ENCODE measurements around the gene COL16A1. TPM values are rescaled to one million over a fixed set of nuclear protein-coding genes. Genes with fewer than 3 reads are reported as not detected.

Gene COL16A1
- 10 to 100 TPM; 12.2 to 25.2 TPM for polyA plus RNA-seq

DNA sequence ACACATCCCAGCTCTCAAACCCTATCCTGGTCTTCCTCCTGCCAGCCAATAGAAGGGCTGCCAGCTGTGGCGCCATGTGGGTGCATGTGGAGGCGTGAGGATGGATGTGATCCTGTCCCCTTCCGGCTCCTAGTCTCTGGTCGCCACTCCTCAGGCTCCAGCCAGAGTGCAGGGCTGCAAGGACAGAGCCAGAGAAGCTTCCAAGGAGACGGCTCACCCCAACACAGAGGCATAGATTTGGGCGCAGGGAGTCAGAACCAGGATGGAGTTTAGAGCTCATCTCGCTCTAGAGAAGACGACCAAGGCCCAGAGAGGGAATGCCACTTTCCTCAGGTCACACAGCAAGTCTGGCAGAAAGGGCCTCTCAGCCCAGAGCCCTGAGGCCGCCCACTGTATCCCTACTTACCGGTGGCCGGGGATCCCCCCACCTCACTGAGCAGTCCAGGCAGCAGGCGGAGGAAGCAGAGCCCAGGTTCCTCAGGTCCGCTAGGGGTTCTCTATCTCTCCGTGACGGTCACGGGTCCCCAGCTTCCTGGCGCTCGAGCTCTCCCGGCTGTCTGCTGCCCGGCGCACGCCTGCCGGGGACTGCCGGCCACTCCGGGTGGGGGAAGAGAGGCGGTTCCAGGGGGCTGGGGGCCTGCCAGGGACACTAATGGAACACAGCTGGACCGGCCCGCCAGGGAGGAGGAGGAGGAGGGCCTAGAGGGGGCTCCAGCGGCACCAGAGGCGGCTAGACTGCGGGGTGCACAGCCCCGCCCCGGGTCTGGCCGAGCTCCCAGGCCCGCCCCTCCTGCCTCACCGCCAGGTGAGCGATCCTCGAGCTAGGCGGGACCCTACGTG, at the start of gene COL16A1:
COL16A1 (minus strand) TSS at position 587 of the 840 bp plus-strand sequence. CDS start 1,824 bp downstream, outside the sequence.
- H3K4me1 ChIP-seq (ENCODE audit: control insufficient read depth in 2 of 2, insufficient read depth in 2 of 2, low read length in 1 of 2), result peaks cover 6 to 34% of the 10 kb centered on the region in 2 donors
- no peaks in the 10 kb centered on the region for H3K9me3 ChIP-seq (ENCODE audit: control insufficient read depth in 2 of 2, insufficient read depth in 1 of 2, low read depth in 1 of 2, low read length in 1 of 2)
- H3K4me3 ChIP-seq (ENCODE audit: low read depth in 1 of 2, low read length in 2 of 2), result peak within 1 kb of the TSS in 1 of 2 donors; percentile 28
- 9 to 17% methylated on average over 38 to 40 of the region's 40 CpGs for WGBS, 2 donors
- H3K27me3 ChIP-seq (ENCODE audit: control insufficient read depth in 1 of 2, insufficient read depth in 2 of 2, low read length in 2 of 2), result no peaks in the 10 kb centered on the region
- H3K36me3 ChIP-seq (ENCODE audit: control insufficient read depth in 2 of 2, insufficient read depth in 2 of 2, low read length in 1 of 2), result no peaks in the 10 kb centered on the region
- H3K27ac ChIP-seq (ENCODE audit: low read depth in 2 of 2, low read length in 1 of 2), result peak within 1 kb of the TSS; percentile 68 to 72

DNA sequence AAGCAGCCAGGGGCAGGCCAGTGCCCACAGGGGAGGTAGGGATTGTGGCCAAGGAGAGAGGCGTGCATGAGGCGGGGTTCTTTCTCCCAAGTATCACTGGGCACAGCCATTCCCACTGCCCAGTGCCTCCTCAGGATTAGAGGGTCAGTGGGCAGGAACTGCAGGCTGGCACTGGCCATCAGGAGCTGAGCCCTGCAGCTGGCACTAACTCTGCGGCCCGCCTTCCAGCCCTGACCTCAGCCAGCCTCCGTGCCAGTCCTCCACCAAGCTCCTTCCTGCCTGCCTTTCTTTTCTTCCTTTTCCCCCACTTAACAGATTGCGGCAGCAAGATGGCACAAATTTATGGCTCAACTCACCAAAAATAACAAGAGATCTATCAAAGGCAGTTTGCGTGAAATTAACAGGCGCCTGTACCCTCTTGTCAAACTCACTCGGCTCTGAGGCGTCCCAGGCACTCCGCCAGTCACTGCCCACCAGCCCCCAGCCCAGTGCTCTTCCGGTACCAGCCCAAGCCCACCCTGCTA, 49.2 kb upstream of the COL16A1 start:
- no peak overlapping the region for H3K4me3 ChIP-seq (ENCODE audit: low read depth in 1 of 2, low read length in 2 of 2)
- no peak overlapping the region for H3K27ac ChIP-seq (ENCODE audit: low read depth in 2 of 2, low read length in 1 of 2)
- no peaks in the 10 kb centered on the region for H3K27me3 ChIP-seq (ENCODE audit: control insufficient read depth in 1 of 2, insufficient read depth in 2 of 2, low read length in 2 of 2)
- H3K36me3 ChIP-seq (ENCODE audit: control insufficient read depth in 2 of 2, insufficient read depth in 2 of 2, low read length in 1 of 2), result no peaks in the 10 kb centered on the region
- no peaks in the 10 kb centered on the region for H3K4me1 ChIP-seq (ENCODE audit: control insufficient read depth in 2 of 2, insufficient read depth in 2 of 2, low read length in 1 of 2)
- WGBS, 2 donors, result 80 to 82% methylated on average over 12 of the region's 12 CpGs
- H3K9me3 ChIP-seq (ENCODE audit: control insufficient read depth in 2 of 2, insufficient read depth in 1 of 2, low read depth in 1 of 2, low read length in 1 of 2), result no peaks in the 10 kb centered on the region

DNA sequence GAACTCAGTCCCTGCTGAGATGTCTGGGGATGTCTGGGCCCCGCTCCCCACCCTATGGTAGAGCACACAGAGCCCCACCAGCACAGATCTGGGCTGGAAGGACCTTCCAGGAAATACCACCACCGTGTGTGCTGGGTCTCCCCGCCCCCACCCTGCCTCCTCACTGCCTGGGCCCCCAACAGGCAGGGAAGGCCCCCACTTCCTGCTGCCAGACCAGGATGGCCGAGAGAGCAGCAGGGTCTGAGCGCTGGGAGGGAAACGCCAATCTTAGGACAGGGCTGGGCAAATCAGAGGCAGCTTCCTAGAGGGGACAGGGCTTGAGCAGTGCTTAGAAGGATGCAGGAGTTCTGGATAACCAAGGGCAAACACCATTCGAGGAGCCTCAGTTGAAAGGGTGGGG, 48.4 kb upstream of the COL16A1 start:
- WGBS, 2 donors, result 62 to 72% methylated on average over 7 of the region's 7 CpGs
- H3K4me1 ChIP-seq (ENCODE audit: control insufficient read depth in 2 of 2, insufficient read depth in 2 of 2, low read length in 1 of 2), result no peaks in the 10 kb centered on the region
- no peak overlapping the region for H3K27ac ChIP-seq (ENCODE audit: low read depth in 2 of 2, low read length in 1 of 2)
- no peaks in the 10 kb centered on the region for H3K9me3 ChIP-seq (ENCODE audit: control insufficient read depth in 2 of 2, insufficient read depth in 1 of 2, low read depth in 1 of 2, low read length in 1 of 2)
- no peaks in the 10 kb centered on the region for H3K36me3 ChIP-seq (ENCODE audit: control insufficient read depth in 2 of 2, insufficient read depth in 2 of 2, low read length in 1 of 2)
- H3K27me3 ChIP-seq (ENCODE audit: control insufficient read depth in 1 of 2, insufficient read depth in 2 of 2, low read length in 2 of 2), result no peaks in the 10 kb centered on the region
- H3K4me3 ChIP-seq (ENCODE audit: low read depth in 1 of 2, low read length in 2 of 2), result no peak overlapping the region

DNA sequence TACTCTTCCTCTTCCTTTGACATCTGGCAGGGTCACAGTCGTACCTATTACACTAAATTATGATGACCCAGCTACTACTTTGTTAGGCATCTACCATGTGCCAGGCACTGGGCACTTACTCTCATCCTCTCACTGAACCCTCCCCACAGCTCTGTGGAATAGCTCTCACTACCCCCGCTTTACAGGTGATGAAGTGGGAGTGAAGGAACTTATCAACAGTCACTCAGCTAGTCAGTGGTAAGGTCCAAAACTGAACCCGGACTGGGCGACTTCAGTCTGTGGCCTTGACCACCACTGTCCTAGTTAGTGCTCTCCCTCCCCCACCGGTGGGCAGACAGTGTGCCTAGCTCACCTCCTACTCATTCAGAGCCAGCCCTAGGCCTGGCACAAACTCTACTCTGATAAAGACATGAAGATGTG, 48.0 kb upstream of the COL16A1 start:
- H3K27ac ChIP-seq (ENCODE audit: low read depth in 2 of 2, low read length in 1 of 2), result no peak overlapping the region
- no peaks in the 10 kb centered on the region for H3K9me3 ChIP-seq (ENCODE audit: control insufficient read depth in 2 of 2, insufficient read depth in 1 of 2, low read depth in 1 of 2, low read length in 1 of 2)
- WGBS, 2 donors, result 77 to 82% methylated on average over 5 of the region's 5 CpGs
- H3K27me3 ChIP-seq (ENCODE audit: control insufficient read depth in 1 of 2, insufficient read depth in 2 of 2, low read length in 2 of 2), result no peaks in the 10 kb centered on the region
- H3K4me1 ChIP-seq (ENCODE audit: control insufficient read depth in 2 of 2, insufficient read depth in 2 of 2, low read length in 1 of 2), result no peaks in the 10 kb centered on the region
- H3K4me3 ChIP-seq (ENCODE audit: low read depth in 1 of 2, low read length in 2 of 2), result no peak overlapping the region
- no peaks in the 10 kb centered on the region for H3K36me3 ChIP-seq (ENCODE audit: control insufficient read depth in 2 of 2, insufficient read depth in 2 of 2, low read length in 1 of 2)

GRCh38 chr1:31750858-31751510, 47.2 kb upstream of the COL16A1 start:
- H3K36me3 ChIP-seq (ENCODE audit: control insufficient read depth in 2 of 2, insufficient read depth in 2 of 2, low read length in 1 of 2), result no peaks in the 10 kb centered on the region
- no peak overlapping the region for H3K27ac ChIP-seq (ENCODE audit: low read depth in 2 of 2, low read length in 1 of 2)
- H3K4me3 ChIP-seq (ENCODE audit: low read depth in 1 of 2, low read length in 2 of 2), result no peak overlapping the region
- 51 to 53% methylated on average over 11 of the region's 11 CpGs for WGBS, 2 donors
- H3K9me3 ChIP-seq (ENCODE audit: control insufficient read depth in 2 of 2, insufficient read depth in 1 of 2, low read depth in 1 of 2, low read length in 1 of 2), result no peaks in the 10 kb centered on the region
- H3K4me1 ChIP-seq (ENCODE audit: control insufficient read depth in 2 of 2, insufficient read depth in 2 of 2, low read length in 1 of 2), result no peaks in the 10 kb centered on the region
- H3K27me3 ChIP-seq (ENCODE audit: control insufficient read depth in 1 of 2, insufficient read depth in 2 of 2, low read length in 2 of 2), result no peaks in the 10 kb centered on the region

DNA sequence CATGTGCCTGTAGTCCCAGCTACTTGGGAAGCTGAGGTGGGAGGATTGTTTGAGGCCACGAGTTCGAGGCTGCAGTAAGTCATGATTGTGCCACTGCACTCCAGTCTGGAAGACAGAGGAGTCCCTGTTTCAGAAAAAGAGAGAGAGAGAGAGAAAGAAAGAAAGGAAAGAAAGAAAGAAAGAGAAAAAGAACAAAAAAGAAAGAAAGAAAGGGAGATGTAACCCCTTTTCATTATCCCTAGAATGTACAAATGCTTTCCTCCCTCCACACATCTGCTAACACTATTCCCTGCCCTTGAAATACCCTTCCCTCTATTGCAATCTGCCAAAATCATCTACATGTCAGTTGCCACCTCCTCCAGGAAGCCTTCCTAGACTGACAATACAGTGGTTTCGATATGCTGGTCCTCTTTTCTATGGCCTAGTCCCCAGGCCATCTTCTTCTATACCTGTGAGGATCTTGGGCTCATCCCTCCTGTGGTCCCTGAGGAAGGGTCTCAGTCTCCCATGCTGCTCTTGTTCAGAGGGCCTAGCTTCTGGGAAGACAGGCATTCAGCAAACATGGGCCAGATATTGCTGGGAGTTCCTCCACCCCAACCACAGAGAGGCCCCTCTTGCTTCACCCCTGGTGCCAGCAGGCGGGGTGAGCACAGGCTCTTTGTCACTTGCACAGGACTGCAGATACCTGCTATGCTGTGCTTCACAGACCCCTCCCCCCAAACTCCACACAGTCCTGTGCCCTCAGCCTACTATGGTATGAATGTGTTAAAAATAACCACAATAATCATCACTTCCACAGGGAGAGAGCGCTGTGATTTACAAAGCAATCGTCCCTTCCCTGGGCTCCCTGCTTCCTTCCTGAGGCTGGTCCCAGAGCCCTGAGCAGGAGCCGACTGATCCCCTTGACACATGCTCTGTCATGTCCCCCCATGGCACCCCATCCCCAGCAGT, 46.2 kb upstream of the COL16A1 start:
- Histone ChIP-seq H3K36me3 (ENCODE audit: control insufficient read depth in 2 of 2, insufficient read depth in 2 of 2, low read length in 1 of 2) (no peaks in the 10 kb centered on the region), H3K4me3 (ENCODE audit: low read depth in 1 of 2, low read length in 2 of 2) (no peak overlapping the region), H3K4me1 (ENCODE audit: control insufficient read depth in 2 of 2, insufficient read depth in 2 of 2, low read length in 1 of 2) (no peaks in the 10 kb centered on the region), H3K9me3 (ENCODE audit: control insufficient read depth in 2 of 2, insufficient read depth in 1 of 2, low read depth in 1 of 2, low read length in 1 of 2) (no peaks in the 10 kb centered on the region), H3K27ac (ENCODE audit: low read depth in 2 of 2, low read length in 1 of 2) (no peak overlapping the region), H3K27me3 (ENCODE audit: control insufficient read depth in 1 of 2, insufficient read depth in 2 of 2, low read length in 2 of 2) (no peaks in the 10 kb centered on the region)
- WGBS, 2 donors, result 80 to 86% methylated on average over 7 of the region's 7 CpGs

DNA sequence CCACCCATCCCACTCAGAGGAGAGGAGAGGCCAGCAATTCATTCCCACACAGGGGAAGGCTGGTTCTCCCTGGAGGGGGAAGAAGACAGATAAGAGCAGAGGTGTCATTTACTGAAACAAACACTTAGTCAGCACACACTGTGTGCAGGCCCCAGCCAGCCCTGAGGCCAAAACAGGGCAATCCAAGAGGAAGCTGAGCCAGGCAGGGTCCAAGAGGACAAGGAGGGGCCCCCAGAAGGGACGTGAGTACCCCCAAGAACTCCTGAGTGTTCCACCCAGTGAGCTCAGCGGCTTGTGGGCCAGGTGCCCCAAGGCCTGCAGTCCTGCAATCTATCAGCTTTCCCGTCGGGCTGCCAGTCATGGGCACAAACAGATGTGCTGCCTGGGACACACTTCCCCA, 44.5 kb upstream of the COL16A1 start:
- Histone ChIP-seq H3K9me3 (ENCODE audit: control insufficient read depth in 2 of 2, insufficient read depth in 1 of 2, low read depth in 1 of 2, low read length in 1 of 2) (no peaks in the 10 kb centered on the region), H3K4me1 (ENCODE audit: control insufficient read depth in 2 of 2, insufficient read depth in 2 of 2, low read length in 1 of 2) (no peaks in the 10 kb centered on the region), H3K27ac (ENCODE audit: low read depth in 2 of 2, low read length in 1 of 2) (no peak overlapping the region), H3K27me3 (ENCODE audit: control insufficient read depth in 1 of 2, insufficient read depth in 2 of 2, low read length in 2 of 2) (no peaks in the 10 kb centered on the region), H3K36me3 (ENCODE audit: control insufficient read depth in 2 of 2, insufficient read depth in 2 of 2, low read length in 1 of 2) (no peaks in the 10 kb centered on the region), H3K4me3 (ENCODE audit: low read depth in 1 of 2, low read length in 2 of 2) (no peak overlapping the region)
- 60 to 81% methylated on average over 4 of the region's 4 CpGs for WGBS, 2 donors

DNA sequence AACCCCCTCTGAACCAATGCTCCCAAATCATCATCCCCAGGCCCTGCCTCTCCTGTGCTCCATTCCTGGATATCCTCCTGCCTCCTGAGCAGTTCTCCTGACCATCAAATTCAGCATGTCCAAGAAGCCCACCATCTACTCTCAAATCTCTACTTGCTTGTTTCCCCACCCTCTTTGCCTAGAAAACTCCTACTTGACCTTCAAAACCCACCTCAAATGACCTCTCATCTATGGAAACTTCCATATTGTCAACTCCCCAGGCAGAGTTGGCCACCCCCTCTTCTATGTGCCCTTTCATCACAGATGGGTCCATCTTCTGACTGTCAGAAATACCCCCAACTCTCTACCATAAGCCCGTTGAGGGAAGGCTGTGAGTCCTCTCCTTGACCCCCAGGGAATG, 43.5 kb upstream of the COL16A1 start:
- Histone ChIP-seq H3K27me3 (ENCODE audit: control insufficient read depth in 1 of 2, insufficient read depth in 2 of 2, low read length in 2 of 2) (no peaks in the 10 kb centered on the region), H3K27ac (ENCODE audit: low read depth in 2 of 2, low read length in 1 of 2) (no peak overlapping the region), H3K4me1 (ENCODE audit: control insufficient read depth in 2 of 2, insufficient read depth in 2 of 2, low read length in 1 of 2) (no peaks in the 10 kb centered on the region), H3K4me3 (ENCODE audit: low read depth in 1 of 2, low read length in 2 of 2) (no peak overlapping the region), H3K9me3 (ENCODE audit: control insufficient read depth in 2 of 2, insufficient read depth in 1 of 2, low read depth in 1 of 2, low read length in 1 of 2) (no peaks in the 10 kb centered on the region), H3K36me3 (ENCODE audit: control insufficient read depth in 2 of 2, insufficient read depth in 2 of 2, low read length in 1 of 2) (no peaks in the 10 kb centered on the region)
- 76 to 86% methylated on average over 1 of the region's 1 CpG for WGBS, 2 donors

- Histone ChIP-seq H3K27ac (ENCODE audit: low read depth in 2 of 2, low read length in 1 of 2) (no peak overlapping the region), H3K36me3 (ENCODE audit: control insufficient read depth in 2 of 2, insufficient read depth in 2 of 2, low read length in 1 of 2) (no peaks in the 10 kb centered on the region), H3K4me1 (ENCODE audit: control insufficient read depth in 2 of 2, insufficient read depth in 2 of 2, low read length in 1 of 2) (no peaks in the 10 kb centered on the region), H3K27me3 (ENCODE audit: control insufficient read depth in 1 of 2, insufficient read depth in 2 of 2, low read length in 2 of 2) (no peaks in the 10 kb centered on the region), H3K4me3 (ENCODE audit: low read depth in 1 of 2, low read length in 2 of 2) (no peak overlapping the region), H3K9me3 (ENCODE audit: control insufficient read depth in 2 of 2, insufficient read depth in 1 of 2, low read depth in 1 of 2, low read length in 1 of 2) (no peaks in the 10 kb centered on the region)
- 65 to 67% methylated on average over 7 of the region's 7 CpGs for WGBS, 2 donors
These were observed 42.9 kb upstream of the COL16A1 start for GRCh38 chr1:31746687-31747086.
